HepG2 (cell line): Measurements from ENCODE around the gene ARHGEF12. TPM values are rescaled to one million over a fixed set of nuclear protein-coding genes. Genes with fewer than 3 reads are reported as not detected.

Source experiments
- ATAC-seq: fragments of 200-7000 bp; cut with Tn5 transposase; 3 replicates; pipeline ENCODE4 v1.9.1; 2020; ENCODE audit warnings: mild to moderate bottlenecking, moderate library complexity
- BruUV-seq: library from RNA; stranded (reverse); fragments of 400-500 nt; replicated peaks from 2 replicates; lab custom pipeline; 2021; lab: Mats Ljungman, UMichigan
- CTCF ChIA-PET: fragments of 300-600 bp; formaldehyde crosslinking; extraction: SDS; loops from one replicate; lab custom pipeline; 2021; ENCODE audit warnings: low total read pairs, inconsistent platforms, low intra/inter-chr PET ratio; lab: Yijun Ruan, JAX
- POLR2A ChIA-PET: fragments of 350-600 bp; sonication (Branson Sonifier 250); formaldehyde crosslinking; loops from one replicate; lab custom pipeline; 2020; ENCODE audit warnings: antibody characterized with exemption, inconsistent platforms; lab: Yijun Ruan, JAX
- DNase-seq: peaks from one replicate; pipeline ENCODE4 v3.0.0-alpha.2; 2015; ENCODE audit warnings: low spot score
- FAIRE-seq: peaks from 3 replicates; lab custom pipeline; 2011; peaks lifted over from hg19 to GRCh38; lab: Jason Lieb, UNC
- H2AFZ ChIP-seq: one replicate; pipeline ENCODE4 v1.6.1; 2011; ENCODE audit warnings: low read length, inconsistent platforms
- H3K27ac ChIP-seq: fragments of 300-600 bp; 3 replicates; pipeline ENCODE4 v1.8.0; 2011; ENCODE audit warnings: mixed run types, mild to moderate bottlenecking, mixed read lengths, low read length, inconsistent platforms; ENCODE audit not compliant: insufficient read depth; ENCODE audit errors: extremely low read length
- H3K27me3 ChIP-seq, 2 experiments: fragments of 200-600 bp in 1 of 2; 2 replicates in 1 of 2; 3 replicates in 1 of 2; pipeline versions ENCODE4 v1.6.0 to v1.8.0; 2011; ENCODE audit warnings: low read length in 2 of 2, mild to moderate bottlenecking in 2 of 2, moderate library complexity in 2 of 2, inconsistent platforms in 1 of 2; ENCODE audit not compliant: insufficient read depth in 2 of 2, control insufficient read depth in 1 of 2
- H3K36me3 ChIP-seq, 2 experiments: fragments of 200-600 bp in 1 of 2; replicated peaks in 1 of 2; 2 replicates in 1 of 2; 3 replicates in 1 of 2; pipeline versions ENCODE4 v1.5.1 to v1.8.0; 2011; ENCODE audit warnings: low read length in 2 of 2, inconsistent platforms in 1 of 2; ENCODE audit not compliant: insufficient read depth in 2 of 2, control insufficient read depth in 1 of 2
- H3K4me1 ChIP-seq: 2 replicates; pipeline ENCODE4 v1.5.1; 2012; ENCODE audit warnings: low read length, inconsistent platforms; ENCODE audit not compliant: insufficient read depth
- H3K4me2 ChIP-seq: 2 replicates; pipeline ENCODE4 v1.6.0; 2011; ENCODE audit warnings: low read depth, low read length, inconsistent platforms
- H3K4me3 ChIP-seq, 3 experiments: fragments of 200-600 bp in 1 of 3; sonication (generic), shearing (Covaris generic) in 1 of 3; replicated peaks in 1 of 3; 2 replicates each; pipeline ENCODE4 v1.5.1; 2011 to 2016; ENCODE audit warnings: low read length in 3 of 3, inconsistent platforms in 2 of 3, low read depth in 2 of 3, mild to moderate bottlenecking in 2 of 3, control low read depth in 1 of 3, mixed read lengths in 1 of 3; ENCODE audit not compliant: insufficient read depth in 1 of 3
- H3K79me2 ChIP-seq: one replicate; pipeline ENCODE4 v1.6.1; 2011; ENCODE audit warnings: low read length, inconsistent platforms; ENCODE audit not compliant: insufficient read depth
- H3K9ac ChIP-seq: 2 replicates; pipeline ENCODE4 v1.6.0; 2011; ENCODE audit warnings: mild to moderate bottlenecking, low read depth, low read length, inconsistent platforms; ENCODE audit not compliant: insufficient read depth
- H3K9me3 ChIP-seq: 2 replicates; pipeline ENCODE4 v1.5.1; 2012; ENCODE audit warnings: mild to moderate bottlenecking, low read length
- H4K20me1 ChIP-seq: 2 replicates; pipeline ENCODE4 v1.6.0; 2011; ENCODE audit warnings: inconsistent platforms, mild to moderate bottlenecking, low read length, moderate library complexity; ENCODE audit not compliant: insufficient read depth
- ATF6 ChIP-seq: sonication (generic); formaldehyde crosslinking; conservative IDR thresholded peaks from 2 replicates; pipeline ENCODE4 v1.4.0; 2020; ENCODE audit warnings: missing genetic modification reagents
- HHEX ChIP-seq: IDR thresholded peaks from 2 replicates; pipeline ENCODE4 v1.6.1; 2016; ENCODE audit warnings: control low read depth
- KAT7 ChIP-seq: IDR thresholded peaks from 2 replicates; pipeline ENCODE4 v1.6.1; 2018; ENCODE audit warnings: borderline replicate concordance, missing compliant biosample characterization
- MAFK ChIP-seq, 2 experiments: IDR thresholded peaks in 1 of 2; conservative IDR thresholded peaks in 1 of 2; 2 replicates each; pipeline ENCODE4 v1.6.1; 2011; ENCODE audit warnings: improper control_type of control experiment in 2 of 2, low read length in 2 of 2
- PRDM15 ChIP-seq: sonication (generic); formaldehyde crosslinking; IDR thresholded peaks from 2 replicates; pipeline ENCODE4 v1.4.0; 2020; ENCODE audit warnings: missing genetic modification reagents
- RFXAP ChIP-seq: sonication (generic); formaldehyde crosslinking; IDR thresholded peaks from 2 replicates; pipeline ENCODE4 v1.4.0; 2020; ENCODE audit warnings: missing genetic modification reagents, borderline replicate concordance
- SRY ChIP-seq: sonication (generic); formaldehyde crosslinking; IDR thresholded peaks from 2 replicates; pipeline ENCODE4 v1.8.0; 2022; ENCODE audit warnings: mild to moderate bottlenecking, missing genetic modification reagents
- ZKSCAN1 ChIP-seq: fragments of 150-350 bp; IDR thresholded peaks from 2 replicates; pipeline ENCODE4 v1.6.1; 2014; ENCODE audit warnings: low read length
- ZNF281 ChIP-seq: sonication (generic); formaldehyde crosslinking; IDR thresholded peaks from 2 replicates; pipeline ENCODE4 v1.4.0; 2020; ENCODE audit warnings: missing genetic modification reagents, borderline replicate concordance
- ZNF343 ChIP-seq: sonication (generic); formaldehyde crosslinking; IDR thresholded peaks from 2 replicates; pipeline ENCODE4 v1.4.0; 2020; ENCODE audit warnings: mild to moderate bottlenecking, missing genetic modification reagents
- ZNF567 ChIP-seq: sonication (generic); formaldehyde crosslinking; IDR thresholded peaks from 2 replicates; pipeline ENCODE4 v1.8.1; 2023; ENCODE audit warnings: mild to moderate bottlenecking, missing genetic modification reagents, borderline replicate concordance
- ZNF773 ChIP-seq: sonication (generic); formaldehyde crosslinking; IDR thresholded peaks from 2 replicates; pipeline ENCODE4 v1.4.0; 2020; ENCODE audit warnings: missing genetic modification reagents, borderline replicate concordance
- WGBS: methylation state at CpG from one replicate; pipeline ENCODE4 v1.1.6; 2017; ENCODE audit warnings: low lambda C conversion rate; 5-methylcytosine and 5-hydroxymethylcytosine counted together
- in situ Hi-C: cut with HindIII; loops from 2 replicates; pipeline ENCODE4 v1.10.0; 2017; ENCODE audit warnings: low pct_unique_long_range_greater_than_20kb; ENCODE audit not compliant: extremely low pct_ligation_motif_present
- intact Hi-C: fragments of 100-400 bp; cut with micrococcal nuclease; formaldehyde crosslinking; loops from one replicate; pipeline ENCODE4 v1.10.0; 2022; ENCODE audit not compliant: unreplicated experiment
- polyA plus RNA-seq, 8 experiments: library from polyadenylated mRNA; depleted of rRNA in 3 of 8; stranded (reverse) in 7 of 8; unstranded in 1 of 8; fragments of >200 nt; fragmentation: Illumina TruSeq in 4 of 8; extraction: Trizol in 4 of 8; gene quantifications; 2 replicates each; pipeline versions ENCODE4 v1.2.1 to v1.2.3, GENCODE V29; 2011 to 2016; ENCODE audit warnings: low read depth in 4 of 8, missing spikeins in 1 of 8, mixed read lengths in 1 of 8; ENCODE audit not compliant: insufficient read depth in 1 of 8
- total RNA-seq, 5 experiments: library from RNA; depleted of rRNA; stranded (reverse); fragments of >200 nt; fragmentation: Illumina TruSeq; extraction: Trizol; gene quantifications; 2 replicates each; pipeline ENCODE4 v1.2.3, GENCODE V29; 2016; ENCODE audit warnings: low read depth in 1 of 5

The ARHGEF12 gene
- total and polyA plus RNA-seq, 2 of the 13 experiments (the other 11 are each of a cell fraction or from before 2014, with no cell fraction given) = 17.9 to 54.4 TPM

- DNase-seq = peak; percentile 53
- Histone ChIP-seq H2AFZ (no peak within 1 kb of the TSS), H3K79me2 (no peaks in the 10 kb centered on the region), H3K4me1 (peaks cover 23% of the 10 kb centered on the region), H3K9ac (peak within 1 kb of the TSS; percentile 61), H3K27ac (peak within 1 kb of the TSS; percentile 46), H3K36me3 (peaks cover 0 to 2% of the 10 kb centered on the region in 2 experiments; a peak in 2 of 5 replicates), H3K4me2 (peak within 1 kb of the TSS; percentile 70), H3K27me3 (peaks cover 0 to 28% of the 10 kb centered on the region in 2 experiments; a peak in 3 of 5 replicates), H3K9me3 (no peaks in the 10 kb centered on the region), H4K20me1 (no peaks in the 10 kb centered on the region), H3K4me3 (peak within 1 kb of the TSS; percentile 57 to 78 (median 78))
- ChIA-PET CTCF (no interaction called here), POLR2A (interaction anchor here (1.2 kb wide), 1 partner anchor 10 kb away, joined by 4 read pairs; no protein-coding TSS in a partner anchor)
- ATAC-seq = peak; percentile 93
- no peak for FAIRE-seq
- intact Hi-C loops = no loop called here
- no TSS peak for BruUV-seq
- 1% methylated on average over 15 of the region's 84 CpGs for WGBS
- in situ Hi-C loops = no loop called here
- no peak for TF ChIP-seq ZNF567 (CRISPR knock-in tag)
- TF ChIP-seq KAT7 (CRISPR knock-in tag) = 0 out of 2 replicates have a peak, but pooled peaks have one; percentile 55
- TF ChIP-seq ZNF773 (CRISPR knock-in tag) = 0 out of 2 replicates have a peak, but pooled peaks have one; percentile 41
- TF ChIP-seq RFXAP (CRISPR knock-in tag) = peak; percentile 42; the same call in 1 of the 2 replicates
- TF ChIP-seq SRY (CRISPR knock-in tag) = peak; percentile 57; the same call in 1 of the 2 replicates
- TF ChIP-seq PRDM15 (CRISPR knock-in tag) = peak; percentile 96
- TF ChIP-seq ZKSCAN1 = peak; percentile 94
- no peak; the same call in 1 of the 2 replicates for TF ChIP-seq ZNF343 (CRISPR knock-in tag)
- TF ChIP-seq ATF6 = no peak
- no peak for TF ChIP-seq MAFK (conservative IDR thresholded peaks at IDR 0.05 in 1 of 2, IDR thresholded peaks at IDR 0.05 in 1 of 2; ENCODE audit: low read length in 2 of 2)
- no peak for TF ChIP-seq ZNF281
- no peak for TF ChIP-seq HHEX (CRISPR knock-in tag)
Measured at GRCh38 chr11:120324932-120325810, 11.0 kb upstream of the ARHGEF12 start, which contains the start of gene TLCD5. TSS of gene TLCD5 (plus strand) at chr11:120325299. CDS start at chr11:120327442, 2,143 bp downstream.
